HEK293 (cell line): ENCODE measurements around the gene DAGLA.

Source experiments
- CTCF ChIA-PET: fragments of 350-600 bp; formaldehyde crosslinking; extraction: SDS; loops from one replicate; lab custom pipeline; 2021; ENCODE audit warnings: antibody characterized with exemption; lab: Yijun Ruan, JAX
- POLR2A ChIA-PET: fragments of 300-600 bp; formaldehyde crosslinking; extraction: SDS; loops from one replicate; lab custom pipeline; 2020; ENCODE audit warnings: antibody characterized with exemption, inconsistent platforms; lab: Yijun Ruan, JAX
- H3K27ac ChIP-seq: fragments of 200-500 bp; sonication (Bioruptor generic); 2 replicates; pipeline ENCODE4 v1.5.1; 2014; ENCODE audit warnings: low read depth, low read length, control low read depth, inconsistent platforms; ENCODE audit errors: extremely low read depth
- H3K36me3 ChIP-seq, 2 experiments: fragments of 200-500 bp in 1 of 2; sonication (Bioruptor generic) in 1 of 2; 1 replicate in 1 of 2; 2 replicates in 1 of 2; pipeline ENCODE4 v1.5.1; 2014 to 2017; ENCODE audit warnings: inconsistent platforms in 2 of 2, low read length in 2 of 2; ENCODE audit not compliant: control insufficient read depth in 2 of 2, insufficient read depth in 1 of 2
- H3K4me1 ChIP-seq: fragments of 200-500 bp; sonication (Bioruptor generic); 2 replicates; pipeline ENCODE4 v1.5.1; 2014; ENCODE audit warnings: mild to moderate bottlenecking, low read length, inconsistent platforms; ENCODE audit not compliant: control insufficient read depth, insufficient read depth
- H3K4me3 ChIP-seq: 2 replicates; pipeline ENCODE4 v1.5.1; 2011; ENCODE audit warnings: low read depth, mild to moderate bottlenecking, control low read depth, low read length, moderate library complexity
- H3K9me3 ChIP-seq: fragments of 200-500 bp; sonication (Bioruptor generic); 2 replicates; pipeline ENCODE4 v1.5.1; 2014; ENCODE audit warnings: low read depth, low read length, inconsistent platforms; ENCODE audit not compliant: control insufficient read depth, insufficient read depth
- BCL11A ChIP-seq: fragments of 450-650 bp; formaldehyde crosslinking; IDR thresholded peaks from 2 replicates; pipeline ENCODE4 v1.5.1; 2016; ENCODE audit warnings: low read depth, missing biosample characterization, missing genetic modification characterization
- GLI4 ChIP-seq: fragments of 450-650 bp; formaldehyde crosslinking; IDR thresholded peaks from 2 replicates; pipeline ENCODE4 v1.5.1; 2016; ENCODE audit warnings: missing biosample characterization, missing genetic modification characterization
- HOXD13 ChIP-seq: sonication (generic); formaldehyde crosslinking; IDR thresholded peaks from 2 replicates; pipeline ENCODE4 v1.8.0; 2022; ENCODE audit warnings: missing genetic modification reagents, borderline replicate concordance
- WT1 ChIP-seq: fragments of 450-650 bp; formaldehyde crosslinking; IDR thresholded peaks from 2 replicates; pipeline ENCODE4 v1.5.1; 2016; ENCODE audit warnings: missing biosample characterization, missing genetic modification characterization
- ZBTB49 ChIP-seq: fragments of 450-650 bp; formaldehyde crosslinking; IDR thresholded peaks from 2 replicates; pipeline ENCODE4 v1.5.1; 2016; ENCODE audit warnings: missing biosample characterization, missing genetic modification characterization, low read depth
- ZFP41 ChIP-seq: fragments of 450-650 bp; formaldehyde crosslinking; IDR thresholded peaks from 2 replicates; pipeline ENCODE4 v1.5.1; 2016; ENCODE audit warnings: missing biosample characterization, missing genetic modification characterization, borderline replicate concordance
- ZNF184 ChIP-seq: fragments of 450-650 bp; IDR thresholded peaks from 2 replicates; pipeline ENCODE4 v1.5.1; 2018; ENCODE audit warnings: missing biosample characterization, mild to moderate bottlenecking, missing genetic modification characterization
- ZNF391 ChIP-seq: fragments of 450-650 bp; formaldehyde crosslinking; IDR thresholded peaks from 2 replicates; pipeline ENCODE4 v1.5.1; 2016; ENCODE audit warnings: low read depth, missing biosample characterization, missing genetic modification characterization, borderline replicate concordance
- ZNF416 ChIP-seq: fragments of 450-650 bp; formaldehyde crosslinking; IDR thresholded peaks from 2 replicates; pipeline ENCODE4 v1.5.1; 2016; ENCODE audit warnings: missing biosample characterization, missing genetic modification characterization
- ZNF426 ChIP-seq: fragments of 450-650 bp; formaldehyde crosslinking; IDR thresholded peaks from 2 replicates; pipeline ENCODE4 v1.5.1; 2017; ENCODE audit warnings: missing biosample characterization, missing genetic modification characterization, mild to moderate bottlenecking, inconsistent platforms, moderate library complexity
- ZNF510 ChIP-seq: fragments of 450-650 bp; formaldehyde crosslinking; IDR thresholded peaks from 2 replicates; pipeline ENCODE4 v1.5.1; 2018; ENCODE audit warnings: mild to moderate bottlenecking, missing genetic modification characterization, missing biosample characterization; ENCODE audit not compliant: insufficient replicate concordance
- ZNF701 ChIP-seq: fragments of 450-650 bp; formaldehyde crosslinking; IDR thresholded peaks from 2 replicates; pipeline ENCODE4 v1.5.1; 2016; ENCODE audit warnings: missing biosample characterization, missing genetic modification characterization
- ZNF707 ChIP-seq: fragments of 450-650 bp; formaldehyde crosslinking; IDR thresholded peaks from 2 replicates; pipeline ENCODE4 v1.5.1; 2016; ENCODE audit warnings: missing biosample characterization, missing genetic modification characterization
- ZSCAN5A ChIP-seq: fragments of 450-650 bp; formaldehyde crosslinking; IDR thresholded peaks from 2 replicates; pipeline ENCODE4 v1.5.1; 2016; ENCODE audit warnings: missing biosample characterization, missing genetic modification characterization
- TF ChIP-seq, protein P1 (sequence below): fragments of 450-650 bp; formaldehyde crosslinking; IDR thresholded peaks from 2 replicates; pipeline ENCODE4 v1.5.1; 2017; ENCODE audit warnings: missing biosample characterization, missing genetic modification characterization
- TF ChIP-seq, protein P2 (sequence below): fragments of 450-650 bp; formaldehyde crosslinking; IDR thresholded peaks from 2 replicates; pipeline ENCODE4 v1.5.1; 2016; ENCODE audit warnings: missing biosample characterization, missing genetic modification characterization
- TF ChIP-seq, protein P3 (sequence below): fragments of 450-650 bp; formaldehyde crosslinking; IDR thresholded peaks from 2 replicates; pipeline ENCODE4 v1.5.1; 2016; ENCODE audit warnings: missing biosample characterization, missing genetic modification characterization
- TF ChIP-seq, protein P4 (sequence below): fragments of 450-650 bp; formaldehyde crosslinking; IDR thresholded peaks from 2 replicates; pipeline ENCODE4 v1.5.1; 2017; ENCODE audit warnings: missing biosample characterization, missing genetic modification characterization

The DAGLA gene

GRCh38 chr11:61737131-61737530 is 56.9 kb downstream of the DAGLA start:
- POLR2A ChIA-PET = no interaction called here
- TF ChIP-seq, protein P1, sequence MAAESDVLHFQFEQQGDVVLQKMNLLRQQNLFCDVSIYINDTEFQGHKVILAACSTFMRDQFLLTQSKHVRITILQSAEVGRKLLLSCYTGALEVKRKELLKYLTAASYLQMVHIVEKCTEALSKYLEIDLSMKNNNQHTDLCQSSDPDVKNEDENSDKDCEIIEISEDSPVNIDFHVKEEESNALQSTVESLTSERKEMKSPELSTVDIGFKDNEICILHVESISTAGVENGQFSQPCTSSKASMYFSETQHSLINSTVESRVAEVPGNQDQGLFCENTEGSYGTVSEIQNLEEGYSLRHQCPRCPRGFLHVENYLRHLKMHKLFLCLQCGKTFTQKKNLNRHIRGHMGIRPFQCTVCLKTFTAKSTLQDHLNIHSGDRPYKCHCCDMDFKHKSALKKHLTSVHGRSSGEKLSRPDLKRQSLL = no peak
- TF ChIP-seq ZNF707 (tag by site-specific recombination) (no peak), ZSCAN5A (tag by site-specific recombination) (no peak), HOXD13 (CRISPR knock-in tag) (no peak), ZNF701 (tag by site-specific recombination) (no peak), ZNF510 (tag by site-specific recombination) (no peak), ZNF416 (tag by site-specific recombination) (no peak), BCL11A (tag by site-specific recombination) (no peak), ZFP41 (tag by site-specific recombination) (no peak), ZNF426 (tag by site-specific recombination) (no peak), ZNF391 (no peak)
- CTCF ChIA-PET = interaction anchor here (0.8 to 3.2 kb wide), 4 partner anchors 12 to 220 kb away, joined by 3 to 34 read pairs (median 4); no protein-coding TSS in a partner anchor
- no peaks in the 10 kb centered on the region for H3K4me1 ChIP-seq
- H3K27ac ChIP-seq = no peak overlapping the region
- H3K4me3 ChIP-seq = no peak overlapping the region
- H3K36me3 ChIP-seq = peaks cover 0 to 60% of the 10 kb centered on the region in 2 experiments; a peak in 1 of 3 replicates
- no peaks in the 10 kb centered on the region for H3K9me3 ChIP-seq

GRCh38 chr11:61737636-61738386 is 57.6 kb downstream of the DAGLA start:
- Histone ChIP-seq H3K4me3 (no peak overlapping the region), H3K36me3 (peaks cover 0 to 64% of the 10 kb centered on the region in 2 experiments; a peak in 1 of 3 replicates), H3K4me1 (no peaks in the 10 kb centered on the region), H3K9me3 (no peaks in the 10 kb centered on the region), H3K27ac (no peak overlapping the region)
- ChIA-PET POLR2A (no interaction called here), CTCF (interaction anchor here (0.6 to 3.2 kb wide), 2 partner anchors 12 to 107 kb away, joined by 6 to 34 read pairs; no protein-coding TSS in a partner anchor)
- TF ChIP-seq ZSCAN5A (tag by site-specific recombination) (no peak), WT1 (tag by site-specific recombination) (no peak), GLI4 (no peak), ZBTB49 (tag by site-specific recombination) (no peak), ZNF184 (tag by site-specific recombination) (no peak)
- TF ChIP-seq, protein P2, sequence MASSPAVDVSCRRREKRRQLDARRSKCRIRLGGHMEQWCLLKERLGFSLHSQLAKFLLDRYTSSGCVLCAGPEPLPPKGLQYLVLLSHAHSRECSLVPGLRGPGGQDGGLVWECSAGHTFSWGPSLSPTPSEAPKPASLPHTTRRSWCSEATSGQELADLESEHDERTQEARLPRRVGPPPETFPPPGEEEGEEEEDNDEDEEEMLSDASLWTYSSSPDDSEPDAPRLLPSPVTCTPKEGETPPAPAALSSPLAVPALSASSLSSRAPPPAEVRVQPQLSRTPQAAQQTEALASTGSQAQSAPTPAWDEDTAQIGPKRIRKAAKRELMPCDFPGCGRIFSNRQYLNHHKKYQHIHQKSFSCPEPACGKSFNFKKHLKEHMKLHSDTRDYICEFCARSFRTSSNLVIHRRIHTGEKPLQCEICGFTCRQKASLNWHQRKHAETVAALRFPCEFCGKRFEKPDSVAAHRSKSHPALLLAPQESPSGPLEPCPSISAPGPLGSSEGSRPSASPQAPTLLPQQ (tag by site-specific recombination) = no peak
- TF ChIP-seq, protein P3, sequence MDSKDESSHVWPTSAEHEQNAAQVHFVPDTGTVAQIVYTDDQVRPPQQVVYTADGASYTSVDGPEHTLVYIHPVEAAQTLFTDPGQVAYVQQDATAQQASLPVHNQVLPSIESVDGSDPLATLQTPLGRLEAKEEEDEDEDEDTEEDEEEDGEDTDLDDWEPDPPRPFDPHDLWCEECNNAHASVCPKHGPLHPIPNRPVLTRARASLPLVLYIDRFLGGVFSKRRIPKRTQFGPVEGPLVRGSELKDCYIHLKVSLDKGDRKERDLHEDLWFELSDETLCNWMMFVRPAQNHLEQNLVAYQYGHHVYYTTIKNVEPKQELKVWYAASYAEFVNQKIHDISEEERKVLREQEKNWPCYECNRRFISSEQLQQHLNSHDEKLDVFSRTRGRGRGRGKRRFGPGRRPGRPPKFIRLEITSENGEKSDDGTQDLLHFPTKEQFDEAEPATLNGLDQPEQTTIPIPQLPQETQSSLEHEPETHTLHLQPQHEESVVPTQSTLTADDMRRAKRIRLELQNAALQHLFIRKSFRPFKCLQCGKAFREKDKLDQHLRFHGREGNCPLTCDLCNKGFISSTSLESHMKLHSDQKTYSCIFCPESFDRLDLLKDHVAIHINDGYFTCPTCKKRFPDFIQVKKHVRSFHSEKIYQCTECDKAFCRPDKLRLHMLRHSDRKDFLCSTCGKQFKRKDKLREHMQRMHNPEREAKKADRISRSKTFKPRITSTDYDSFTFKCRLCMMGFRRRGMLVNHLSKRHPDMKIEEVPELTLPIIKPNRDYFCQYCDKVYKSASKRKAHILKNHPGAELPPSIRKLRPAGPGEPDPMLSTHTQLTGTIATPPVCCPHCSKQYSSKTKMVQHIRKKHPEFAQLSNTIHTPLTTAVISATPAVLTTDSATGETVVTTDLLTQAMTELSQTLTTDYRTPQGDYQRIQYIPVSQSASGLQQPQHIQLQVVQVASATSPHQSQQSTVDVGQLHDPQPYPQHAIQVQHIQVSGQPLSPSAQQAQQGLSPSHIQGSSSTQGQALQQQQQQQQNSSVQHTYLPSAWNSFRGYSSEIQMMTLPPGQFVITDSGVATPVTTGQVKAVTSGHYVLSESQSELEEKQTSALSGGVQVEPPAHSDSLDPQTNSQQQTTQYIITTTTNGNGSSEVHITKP (tag by site-specific recombination) = no peak
- TF ChIP-seq, protein P4, sequence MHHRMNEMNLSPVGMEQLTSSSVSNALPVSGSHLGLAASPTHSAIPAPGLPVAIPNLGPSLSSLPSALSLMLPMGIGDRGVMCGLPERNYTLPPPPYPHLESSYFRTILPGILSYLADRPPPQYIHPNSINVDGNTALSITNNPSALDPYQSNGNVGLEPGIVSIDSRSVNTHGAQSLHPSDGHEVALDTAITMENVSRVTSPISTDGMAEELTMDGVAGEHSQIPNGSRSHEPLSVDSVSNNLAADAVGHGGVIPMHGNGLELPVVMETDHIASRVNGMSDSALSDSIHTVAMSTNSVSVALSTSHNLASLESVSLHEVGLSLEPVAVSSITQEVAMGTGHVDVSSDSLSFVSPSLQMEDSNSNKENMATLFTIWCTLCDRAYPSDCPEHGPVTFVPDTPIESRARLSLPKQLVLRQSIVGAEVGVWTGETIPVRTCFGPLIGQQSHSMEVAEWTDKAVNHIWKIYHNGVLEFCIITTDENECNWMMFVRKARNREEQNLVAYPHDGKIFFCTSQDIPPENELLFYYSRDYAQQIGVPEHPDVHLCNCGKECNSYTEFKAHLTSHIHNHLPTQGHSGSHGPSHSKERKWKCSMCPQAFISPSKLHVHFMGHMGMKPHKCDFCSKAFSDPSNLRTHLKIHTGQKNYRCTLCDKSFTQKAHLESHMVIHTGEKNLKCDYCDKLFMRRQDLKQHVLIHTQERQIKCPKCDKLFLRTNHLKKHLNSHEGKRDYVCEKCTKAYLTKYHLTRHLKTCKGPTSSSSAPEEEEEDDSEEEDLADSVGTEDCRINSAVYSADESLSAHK (tag by site-specific recombination) = no peak
